Chondrocyte (in vitro differentiated cells): Measurements from ENCODE around the gene MRPL33. TPM values are rescaled to one million over a fixed set of nuclear protein-coding genes. Genes with fewer than 3 reads are reported as not detected.

Experiments used
- DNase-seq: peaks from one replicate; pipeline ENCODE4 v3.0.0; 2021; ENCODE audit warnings: mixed read lengths, low spot score
- H3K27ac Mint-ChIP-seq: one replicate; pipeline ENCODE4 v1.8.0; 2021; ENCODE audit warnings: mild to moderate bottlenecking, moderate library complexity, mixed read lengths; ENCODE audit not compliant: unreplicated experiment
- H3K27me3 Mint-ChIP-seq: 2 replicates; pipeline ENCODE4 v1.8.0; 2021; ENCODE audit warnings: low read depth, mixed read lengths
- H3K36me3 Mint-ChIP-seq: 2 replicates; pipeline ENCODE4 v1.8.0; 2021; ENCODE audit warnings: low read depth, mixed read lengths
- H3K4me1 Mint-ChIP-seq: 2 replicates; pipeline ENCODE4 v1.8.0; 2021; ENCODE audit warnings: low read depth, mild to moderate bottlenecking, mixed read lengths
- H3K4me3 Mint-ChIP-seq: one replicate; pipeline ENCODE4 v1.8.0; 2021; ENCODE audit warnings: mild to moderate bottlenecking, moderate library complexity, mixed read lengths; ENCODE audit not compliant: unreplicated experiment
- H3K9me3 Mint-ChIP-seq: 2 replicates; pipeline ENCODE4 v1.8.0; 2021; ENCODE audit warnings: low read depth, mixed read lengths
- total RNA-seq: library from RNA; stranded (reverse); gene quantifications from 3 replicates; pipeline ENCODE4 v1.2.1, GENCODE V29; 2021
- TF ChIP-seq, protein P1 (sequence below): fragments of 200-600 bp; sonication (generic); IDR thresholded peaks from 2 replicates; pipeline ENCODE4 v1.5.0; 2021; ENCODE audit warnings: antibody characterized with exemption, mild to moderate bottlenecking, moderate library complexity

MRPL33 gene
- total RNA-seq, 1 donor from 2014 or later = 59.9 TPM

DNA sequence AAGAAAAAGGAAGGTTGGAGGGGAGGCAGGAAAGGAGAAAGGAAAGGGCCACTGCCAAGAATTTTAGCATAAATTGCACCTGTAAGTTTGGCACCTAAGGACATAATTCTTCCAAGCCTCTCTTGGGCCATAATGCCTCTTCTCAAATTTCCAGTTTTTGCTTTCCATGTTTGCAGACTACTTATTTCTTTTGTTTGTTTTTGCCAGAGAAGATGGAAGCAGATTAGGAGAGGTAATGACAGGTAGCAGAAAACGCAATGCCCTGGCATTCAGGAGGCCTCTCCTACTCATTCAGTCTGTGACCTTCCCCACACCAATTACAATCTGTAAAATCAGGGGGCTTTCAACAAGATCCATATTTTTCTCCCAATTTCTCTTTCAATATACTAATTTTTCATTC lies 56.8 kb downstream of the MRPL33 start:
- TF ChIP-seq, protein P1, sequence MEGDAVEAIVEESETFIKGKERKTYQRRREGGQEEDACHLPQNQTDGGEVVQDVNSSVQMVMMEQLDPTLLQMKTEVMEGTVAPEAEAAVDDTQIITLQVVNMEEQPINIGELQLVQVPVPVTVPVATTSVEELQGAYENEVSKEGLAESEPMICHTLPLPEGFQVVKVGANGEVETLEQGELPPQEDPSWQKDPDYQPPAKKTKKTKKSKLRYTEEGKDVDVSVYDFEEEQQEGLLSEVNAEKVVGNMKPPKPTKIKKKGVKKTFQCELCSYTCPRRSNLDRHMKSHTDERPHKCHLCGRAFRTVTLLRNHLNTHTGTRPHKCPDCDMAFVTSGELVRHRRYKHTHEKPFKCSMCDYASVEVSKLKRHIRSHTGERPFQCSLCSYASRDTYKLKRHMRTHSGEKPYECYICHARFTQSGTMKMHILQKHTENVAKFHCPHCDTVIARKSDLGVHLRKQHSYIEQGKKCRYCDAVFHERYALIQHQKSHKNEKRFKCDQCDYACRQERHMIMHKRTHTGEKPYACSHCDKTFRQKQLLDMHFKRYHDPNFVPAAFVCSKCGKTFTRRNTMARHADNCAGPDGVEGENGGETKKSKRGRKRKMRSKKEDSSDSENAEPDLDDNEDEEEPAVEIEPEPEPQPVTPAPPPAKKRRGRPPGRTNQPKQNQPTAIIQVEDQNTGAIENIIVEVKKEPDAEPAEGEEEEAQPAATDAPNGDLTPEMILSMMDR = no peak
- no peaks in the 10 kb centered on the region for H3K27me3 Mint-ChIP-seq
- peaks cover 15% of the 10 kb centered on the region for H3K9me3 Mint-ChIP-seq
- no peak for DNase-seq
- H3K4me1 Mint-ChIP-seq = peaks cover 20% of the 10 kb centered on the region
- no peak overlapping the region for H3K27ac Mint-ChIP-seq
- H3K36me3 Mint-ChIP-seq = peaks cover 2% of the 10 kb centered on the region
- H3K4me3 Mint-ChIP-seq = no peak overlapping the region

Other genes starting within 250 kb of the MRPL33 start
- 27.8 to 34.7 TPM (median 29.5 TPM) in 3 replicates for gene ZNF512, start 188.7 kb upstream of the MRPL33 start, total RNA-seq
- 1.6 to 2.7 TPM (median 1.7 TPM) in 3 replicates for gene CCDC121, start 142.7 kb upstream of the MRPL33 start, total RNA-seq
- gene GPN1, start 142.7 kb upstream of the MRPL33 start, total RNA-seq = 24.1 to 31.0 TPM (median 26.5 TPM) in 3 replicates
- gene SUPT7L, start 108.1 kb upstream of the MRPL33 start, total RNA-seq = 29.1 to 37.1 TPM (median 30.7 TPM) in 3 replicates
- gene SLC4A1AP, start 107.8 kb upstream of the MRPL33 start, total RNA-seq = 16.4 to 24.3 TPM (median 18.8 TPM) in 3 replicates
- 0.45 to 1.3 TPM (median 0.49 TPM) in 3 replicates for gene RBKS, start 118.7 kb downstream of the MRPL33 start, total RNA-seq
- gene BABAM2, start 119.0 kb downstream of the MRPL33 start, total RNA-seq = 33.0 to 34.0 TPM (median 33.9 TPM) in 3 replicates